Neural progenitor cell (in vitro differentiated cells): Measurements from ENCODE around the gene DDC. TPM values are rescaled to one million over a fixed set of nuclear protein-coding genes. Genes with fewer than 3 reads are reported as not detected.

Experiments
- DNase-seq: peaks from one replicate; pipeline ENCODE4 v3.0.0-alpha.2; 2016; ENCODE audit warnings: low spot score
- H2AFZ ChIP-seq: fragments of 200-600 bp; sonication (generic); replicated peaks from 2 replicates; pipeline ENCODE4 v1.6.1; 2016; ENCODE audit warnings: antibody characterized with exemption
- H3F3A ChIP-seq: fragments of 200-600 bp; sonication (generic); 2 replicates; pipeline ENCODE4 v1.6.1; 2016; ENCODE audit warnings: antibody characterized with exemption, low read depth
- H3K27ac ChIP-seq: fragments of 200-600 bp; sonication (generic); 2 replicates; pipeline ENCODE4 v1.5.1; 2016; ENCODE audit warnings: mild to moderate bottlenecking
- H3K27me3 ChIP-seq: fragments of 200-600 bp; sonication (generic); 2 replicates; pipeline ENCODE4 v1.6.1; 2016; ENCODE audit warnings: mild to moderate bottlenecking, moderate library complexity
- H3K36me3 ChIP-seq: fragments of 200-600 bp; sonication (generic); 2 replicates; pipeline ENCODE4 v1.5.1; 2016
- H3K4me1 ChIP-seq: fragments of 200-600 bp; sonication (generic); 2 replicates; pipeline ENCODE4 v1.6.1; 2016; ENCODE audit warnings: mixed run types
- H3K4me2 ChIP-seq: fragments of 200-600 bp; sonication (generic); 2 replicates; pipeline ENCODE4 v1.6.1; 2016
- H3K4me3 ChIP-seq: fragments of 200-600 bp; sonication (generic); 2 replicates; pipeline ENCODE4 v1.5.1; 2016
- H3K79me2 ChIP-seq: fragments of 200-600 bp; sonication (generic); 2 replicates; pipeline ENCODE4 v1.6.1; 2016; ENCODE audit warnings: low read depth
- H3K9ac ChIP-seq: fragments of 200-600 bp; sonication (generic); 2 replicates; pipeline ENCODE4 v1.6.1; 2016
- H3K9me3 ChIP-seq: fragments of 200-600 bp; sonication (generic); 2 replicates; pipeline ENCODE4 v1.5.1; 2016; ENCODE audit warnings: low read depth
- H4K20me1 ChIP-seq: fragments of 200-600 bp; sonication (generic); 2 replicates; pipeline ENCODE4 v1.6.1; 2016; ENCODE audit warnings: low read depth
- H3K27ac Mint-ChIP-seq: 3 replicates; pipeline ENCODE4 v1.8.0; 2021; ENCODE audit warnings: mixed read lengths
- H3K27me3 Mint-ChIP-seq: 2 replicates; pipeline ENCODE4 v1.8.0; 2022; ENCODE audit warnings: low read depth, mild to moderate bottlenecking, inconsistent platforms, moderate library complexity, mixed read lengths; ENCODE audit not compliant: insufficient read depth
- H3K36me3 Mint-ChIP-seq: 3 replicates; pipeline ENCODE4 v1.8.0; 2021; ENCODE audit warnings: mixed read lengths
- H3K4me1 Mint-ChIP-seq: 3 replicates; pipeline ENCODE4 v1.8.0; 2021; ENCODE audit warnings: mixed read lengths
- H3K4me3 Mint-ChIP-seq: 3 replicates; pipeline ENCODE4 v1.8.0; 2021; ENCODE audit warnings: mild to moderate bottlenecking, moderate library complexity, mixed read lengths
- H3K9me3 Mint-ChIP-seq: 3 replicates; pipeline ENCODE4 v1.8.0; 2020; ENCODE audit warnings: mixed read lengths
- EZH2 ChIP-seq: fragments of 200-600 bp; sonication (generic); IDR thresholded peaks from 2 replicates; pipeline ENCODE4 v1.6.1; 2017; ENCODE audit warnings: antibody characterized with exemption, mild to moderate bottlenecking, moderate library complexity
- EZH2phosphoT487 ChIP-seq: fragments of 200-600 bp; sonication (generic); IDR thresholded peaks from 2 replicates; pipeline ENCODE4 v1.6.1; 2017; ENCODE audit warnings: antibody characterized with exemption
- total RNA-seq: library from RNA; depleted of rRNA; stranded (reverse); fragments of >200 nt; gene quantifications from 2 replicates; pipeline ENCODE4 v1.2.3, GENCODE V29; 2015; ENCODE audit warnings: low replicate concordance
- TF ChIP-seq, protein P1 (sequence below): fragments of 200-600 bp; sonication (generic); IDR thresholded peaks from 2 replicates; pipeline ENCODE4 v1.5.1; 2017; ENCODE audit warnings: antibody characterized with exemption, mild to moderate bottlenecking

Gene DDC
- total RNA-seq, 1 donor from 2014 or later, result not detected

DNA sequence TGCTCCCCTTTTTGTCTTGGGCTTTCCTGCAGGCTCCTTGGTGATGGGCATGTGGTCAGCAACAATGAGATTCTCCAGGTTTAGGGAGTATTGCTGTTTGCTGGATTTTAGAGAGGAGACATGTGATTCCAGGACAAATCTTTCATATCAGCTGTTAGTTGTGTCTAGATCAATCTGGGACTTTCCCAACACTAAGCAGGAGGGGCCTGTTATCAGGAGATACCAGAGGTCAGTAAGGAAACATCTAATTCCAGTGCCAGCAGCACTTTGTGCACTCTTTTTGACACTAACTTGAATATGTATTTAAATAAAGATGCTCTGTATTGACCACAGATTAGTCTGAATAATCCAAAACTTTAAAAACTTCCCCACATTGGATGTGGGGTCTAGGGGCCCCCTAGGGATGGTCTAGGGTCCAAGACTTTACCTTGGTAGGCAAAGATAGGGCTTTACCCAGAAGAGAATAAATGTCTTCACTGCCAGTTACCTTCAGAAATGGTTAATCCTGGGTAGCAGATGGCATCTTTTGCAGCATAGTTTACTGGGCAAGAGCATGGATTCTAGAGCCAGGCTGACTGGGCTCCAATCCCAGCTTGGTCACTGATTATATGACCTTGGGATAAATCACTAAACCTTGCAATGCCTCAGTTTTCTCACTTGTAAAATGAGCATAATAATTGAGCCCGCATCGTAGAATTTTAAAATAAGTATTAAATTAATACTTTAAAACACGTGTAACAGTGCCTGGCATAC, 108.7 kb downstream of the DDC start:
- H3K36me3 ChIP-seq, result no peaks in the 10 kb centered on the region
- H3K4me1 ChIP-seq, result no peaks in the 10 kb centered on the region
- Mint-ChIP-seq H3K9me3 (peaks cover 9% of the 10 kb centered on the region), H3K27ac (no peak overlapping the region), H3K27me3 (no peaks in the 10 kb centered on the region), H3K4me1 (no peaks in the 10 kb centered on the region), H3K4me3 (no peak overlapping the region), H3K36me3 (peaks cover 2% of the 10 kb centered on the region)
- no peaks in the 10 kb centered on the region for H4K20me1 ChIP-seq
- no peak overlapping the region for H2AFZ ChIP-seq
- no peak overlapping the region for H3K4me2 ChIP-seq
- H3K27me3 ChIP-seq, result no peaks in the 10 kb centered on the region
- H3K9ac ChIP-seq, result no peak overlapping the region
- DNase-seq, result no peak
- no peaks in the 10 kb centered on the region for H3K79me2 ChIP-seq
- peaks cover 1% of the 10 kb centered on the region for H3F3A ChIP-seq
- no peak overlapping the region for H3K27ac ChIP-seq
- TF ChIP-seq EZH2phosphoT487 (no peak), EZH2 (no peak)
- TF ChIP-seq, protein P1, sequence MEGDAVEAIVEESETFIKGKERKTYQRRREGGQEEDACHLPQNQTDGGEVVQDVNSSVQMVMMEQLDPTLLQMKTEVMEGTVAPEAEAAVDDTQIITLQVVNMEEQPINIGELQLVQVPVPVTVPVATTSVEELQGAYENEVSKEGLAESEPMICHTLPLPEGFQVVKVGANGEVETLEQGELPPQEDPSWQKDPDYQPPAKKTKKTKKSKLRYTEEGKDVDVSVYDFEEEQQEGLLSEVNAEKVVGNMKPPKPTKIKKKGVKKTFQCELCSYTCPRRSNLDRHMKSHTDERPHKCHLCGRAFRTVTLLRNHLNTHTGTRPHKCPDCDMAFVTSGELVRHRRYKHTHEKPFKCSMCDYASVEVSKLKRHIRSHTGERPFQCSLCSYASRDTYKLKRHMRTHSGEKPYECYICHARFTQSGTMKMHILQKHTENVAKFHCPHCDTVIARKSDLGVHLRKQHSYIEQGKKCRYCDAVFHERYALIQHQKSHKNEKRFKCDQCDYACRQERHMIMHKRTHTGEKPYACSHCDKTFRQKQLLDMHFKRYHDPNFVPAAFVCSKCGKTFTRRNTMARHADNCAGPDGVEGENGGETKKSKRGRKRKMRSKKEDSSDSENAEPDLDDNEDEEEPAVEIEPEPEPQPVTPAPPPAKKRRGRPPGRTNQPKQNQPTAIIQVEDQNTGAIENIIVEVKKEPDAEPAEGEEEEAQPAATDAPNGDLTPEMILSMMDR, result no peak
- H3K4me3 ChIP-seq, result no peak overlapping the region
- no peaks in the 10 kb centered on the region for H3K9me3 ChIP-seq

- Mint-ChIP-seq H3K4me1 (no peaks in the 10 kb centered on the region), H3K4me3 (no peak overlapping the region)
These were observed 109.5 kb downstream of the DDC start for GRCh38 chr7:50455658-50456057.

DNA sequence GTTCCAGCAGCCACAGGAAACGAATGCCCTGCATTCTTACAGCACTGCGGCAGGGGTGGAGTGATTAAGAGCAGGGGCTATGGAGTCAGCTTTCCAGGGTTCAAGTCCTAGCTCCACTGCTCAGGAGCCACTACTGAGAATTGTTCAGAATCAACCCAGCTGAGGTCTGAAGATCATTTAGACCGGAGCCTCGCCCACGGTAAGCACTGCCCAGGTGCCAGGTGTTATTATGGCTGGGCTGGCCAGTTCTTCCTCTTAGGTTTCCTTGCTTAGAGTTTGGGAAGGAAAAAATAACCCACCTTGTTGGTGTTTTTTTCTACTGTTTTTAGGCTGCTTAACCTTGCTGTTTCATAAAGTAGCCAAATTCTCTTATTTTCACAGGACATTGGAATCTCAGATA, 110.2 kb downstream of the DDC start:
- TF ChIP-seq, protein P1, result no peak
- TF ChIP-seq EZH2 (no peak), EZH2phosphoT487 (no peak)

More at GRCh38 chr7:50455658-50456057, 109.5 kb downstream of the DDC start:
- no peaks in the 10 kb centered on the region for H3K36me3 ChIP-seq
- H3K27me3 ChIP-seq, result no peaks in the 10 kb centered on the region
- H3F3A ChIP-seq, result peaks cover 8% of the 10 kb centered on the region
- H2AFZ ChIP-seq, result no peak overlapping the region
- no peaks in the 10 kb centered on the region for H3K9me3 ChIP-seq
- H3K4me2 ChIP-seq, result no peak overlapping the region
- no peak for DNase-seq
- H3K79me2 ChIP-seq, result no peaks in the 10 kb centered on the region
- Mint-ChIP-seq H3K36me3 (no peaks in the 10 kb centered on the region), H3K27ac (no peak overlapping the region), H3K27me3 (no peaks in the 10 kb centered on the region), H3K9me3 (peaks cover 6% of the 10 kb centered on the region)
- H3K4me3 ChIP-seq, result no peak overlapping the region
- TF ChIP-seq EZH2 (no peak), EZH2phosphoT487 (no peak)
- TF ChIP-seq, protein P1, result no peak
- H3K9ac ChIP-seq, result no peak overlapping the region
- H4K20me1 ChIP-seq, result no peaks in the 10 kb centered on the region
- no peaks in the 10 kb centered on the region for H3K4me1 ChIP-seq
- no peak overlapping the region for H3K27ac ChIP-seq

More for the DNA sequence above, 110.2 kb downstream of the DDC start:
- no peak overlapping the region for H3K27ac ChIP-seq
- no peak for DNase-seq
- H3K79me2 ChIP-seq, result no peaks in the 10 kb centered on the region
- Mint-ChIP-seq H3K4me1 (no peaks in the 10 kb centered on the region), H3K4me3 (no peak overlapping the region), H3K27me3 (no peaks in the 10 kb centered on the region), H3K36me3 (no peaks in the 10 kb centered on the region), H3K27ac (no peak overlapping the region), H3K9me3 (peaks cover 6% of the 10 kb centered on the region)
- no peak overlapping the region for H3K9ac ChIP-seq
- no peaks in the 10 kb centered on the region for H3K27me3 ChIP-seq
- H3K4me2 ChIP-seq, result no peak overlapping the region
- H3K4me1 ChIP-seq, result no peaks in the 10 kb centered on the region
- H4K20me1 ChIP-seq, result no peaks in the 10 kb centered on the region
- H3K4me3 ChIP-seq, result no peak overlapping the region
- H3F3A ChIP-seq, result peaks cover 15% of the 10 kb centered on the region
- H3K36me3 ChIP-seq, result no peaks in the 10 kb centered on the region
- H3K9me3 ChIP-seq, result no peaks in the 10 kb centered on the region
- no peak overlapping the region for H2AFZ ChIP-seq
